IPS-18c (cell line): ENCODE results near the gene ABLIM2.

Experiments used
- H3K4me3 ChIP-seq: 2 replicates; pipeline ENCODE4 v1.7.0; 2013; ENCODE audit warnings: low read depth, mild to moderate bottlenecking, low read length, moderate library complexity; ENCODE audit not compliant: insufficient read depth
- H3K9me3 ChIP-seq: one replicate; pipeline ENCODE4 v1.6.1; 2013; ENCODE audit warnings: mild to moderate bottlenecking, low read length, moderate library complexity; ENCODE audit not compliant: control insufficient read depth, insufficient read depth

ABLIM2 gene

GRCh38 chr4:8079916-8080753 lies 78.5 kb downstream of the ABLIM2 start:
- no peaks in the 10 kb centered on the region for H3K9me3 ChIP-seq
- no peak overlapping the region for H3K4me3 ChIP-seq

GRCh38 chr4:8079031-8079885 lies 79.4 kb downstream of the ABLIM2 start:
- Histone ChIP-seq H3K9me3 (no peaks in the 10 kb centered on the region), H3K4me3 (no peak overlapping the region)

- H3K4me3 ChIP-seq = no peak overlapping the region
- no peaks in the 10 kb centered on the region for H3K9me3 ChIP-seq
Measured at GRCh38 chr4:8078610-8079015, 80.0 kb downstream of the ABLIM2 start.

- Histone ChIP-seq H3K4me3 (no peak overlapping the region), H3K9me3 (no peaks in the 10 kb centered on the region)
Measured at GRCh38 chr4:8078109-8078494, 80.5 kb downstream of the ABLIM2 start.

- Histone ChIP-seq H3K9me3 (no peaks in the 10 kb centered on the region), H3K4me3 (no peak overlapping the region)
Measured at GRCh38 chr4:8077181-8078108, 81.2 kb downstream of the ABLIM2 start.

- no peaks in the 10 kb centered on the region for H3K9me3 ChIP-seq
Measured at GRCh38 chr4:8076023-8076422, 82.6 kb downstream of the ABLIM2 start.

GRCh38 chr4:8073206-8073863 lies 85.3 kb downstream of the ABLIM2 start:
- no peaks in the 10 kb centered on the region for H3K9me3 ChIP-seq
- no peak overlapping the region for H3K4me3 ChIP-seq

More at GRCh38 chr4:8076023-8076422, 82.6 kb downstream of the ABLIM2 start:
- H3K4me3 ChIP-seq = no peak overlapping the region

- no peak overlapping the region for H3K4me3 ChIP-seq
- H3K9me3 ChIP-seq = no peaks in the 10 kb centered on the region
Measured at GRCh38 chr4:8072235-8072968, 86.2 kb downstream of the ABLIM2 start.

- no peak overlapping the region for H3K4me3 ChIP-seq
- H3K9me3 ChIP-seq = no peaks in the 10 kb centered on the region
Measured at GRCh38 chr4:8071766-8072165, 86.8 kb downstream of the ABLIM2 start.

GRCh38 chr4:8070736-8071718 lies 87.6 kb downstream of the ABLIM2 start:
- Histone ChIP-seq H3K4me3 (no peak overlapping the region), H3K9me3 (no peaks in the 10 kb centered on the region)

GRCh38 chr4:8069102-8069752 lies 89.4 kb downstream of the ABLIM2 start:
- H3K4me3 ChIP-seq = no peak overlapping the region
- peaks cover 4% of the 10 kb centered on the region for H3K9me3 ChIP-seq

GRCh38 chr4:8067945-8068896 lies 90.4 kb downstream of the ABLIM2 start:
- H3K4me3 ChIP-seq = no peak overlapping the region
- peaks cover 9% of the 10 kb centered on the region for H3K9me3 ChIP-seq

- Histone ChIP-seq H3K9me3 (peaks cover 9% of the 10 kb centered on the region), H3K4me3 (no peak overlapping the region)
Measured at GRCh38 chr4:8067274-8067936, 91.2 kb downstream of the ABLIM2 start.
